K562 (cell line): Measurements from ENCODE around the gene CH25H. TPM values are rescaled to one million over a fixed set of nuclear protein-coding genes. Genes with fewer than 3 reads are reported as not detected.

Experiments
- ATAC-seq: fragments of 200-7000 bp; cut with Tn5 transposase; 3 replicates; pipeline ENCODE4 v1.9.1; 2020; ENCODE audit warnings: moderate library complexity
- BruUV-seq: library from RNA; stranded (reverse); fragments of 400-500 nt; replicated peaks from 2 replicates; lab custom pipeline; 2021; lab: Mats Ljungman, UMichigan
- CTCF ChIA-PET: fragments of 300-600 bp; formaldehyde crosslinking; extraction: SDS; loops from one replicate; lab custom pipeline; 2021; ENCODE audit warnings: low intra/inter-chr PET ratio; lab: Yijun Ruan, JAX
- POLR2A ChIA-PET: fragments of 300-600, 350-650 bp; sonication (Branson Sonifier 250); formaldehyde crosslinking; extraction: SDS; loops from one replicate; lab custom pipeline; 2021; ENCODE audit warnings: antibody characterized with exemption, inconsistent platforms; lab: Yijun Ruan, JAX
- DNase-seq, 4 experiments: peaks; one replicate each; pipeline versions ENCODE4 v3.0.0 to v3.0.0-alpha.2; 2011 to 2018; ENCODE audit warnings: low spot score in 3 of 4, mixed read lengths in 3 of 4; ENCODE audit errors: extremely low read depth in 1 of 4
- FAIRE-seq: peaks from 2 replicates; lab custom pipeline; 2011; peaks lifted over from hg19 to GRCh38; lab: Jason Lieb, UNC
- H2AFZ ChIP-seq: 2 replicates; pipeline ENCODE4 v1.6.0; 2011; ENCODE audit warnings: low read depth, low read length, control low read depth, inconsistent platforms
- H3K27ac ChIP-seq: fragments of 200-600 bp; 3 replicates; pipeline ENCODE4 v1.8.0; 2011; ENCODE audit warnings: low read depth, mild to moderate bottlenecking, control low read depth, inconsistent platforms, low read length, moderate library complexity, mixed read lengths; ENCODE audit errors: extremely low read depth
- H3K27me3 ChIP-seq, 2 experiments: fragments of 300-600 bp in 1 of 2; 2 replicates in 1 of 2; 3 replicates in 1 of 2; pipeline versions ENCODE4 v1.6.0 to v1.8.0; 2011; ENCODE audit warnings: inconsistent platforms in 2 of 2, low read length in 2 of 2, mild to moderate bottlenecking in 1 of 2, mixed read lengths in 1 of 2, moderate library complexity in 1 of 2; ENCODE audit not compliant: control insufficient read depth in 2 of 2, insufficient read depth in 2 of 2
- H3K36me3 ChIP-seq: fragments of 300-600 bp; 3 replicates; pipeline ENCODE4 v1.8.0; 2011; ENCODE audit warnings: mild to moderate bottlenecking, low read length, inconsistent platforms; ENCODE audit not compliant: control insufficient read depth, insufficient read depth
- H3K4me1 ChIP-seq, 2 experiments: fragments of 200-600 bp in 1 of 2; replicated peaks in 1 of 2; 2 replicates in 1 of 2; 3 replicates in 1 of 2; pipeline versions ENCODE4 v1.5.1 to v1.8.0; 2011; ENCODE audit warnings: inconsistent platforms in 2 of 2, low read length in 2 of 2, mild to moderate bottlenecking in 1 of 2, mixed read lengths in 1 of 2, moderate library complexity in 1 of 2; ENCODE audit not compliant: control insufficient read depth in 2 of 2, insufficient read depth in 2 of 2
- H3K4me2 ChIP-seq: 2 replicates; pipeline ENCODE4 v1.6.1; 2011; ENCODE audit warnings: low read length, control low read depth, inconsistent platforms, mixed read lengths; ENCODE audit not compliant: insufficient read depth
- H3K4me3 ChIP-seq: fragments of 200-600 bp; sonication (generic), shearing (Covaris generic); 2 replicates; pipeline ENCODE4 v1.5.1; 2016; ENCODE audit warnings: control low read depth, inconsistent platforms
- H3K79me2 ChIP-seq: fragments of 200-600 bp; 3 replicates; pipeline ENCODE4 v1.8.0; 2011; ENCODE audit warnings: low read length, inconsistent platforms; ENCODE audit not compliant: control insufficient read depth, insufficient read depth
- H3K9ac ChIP-seq, 2 experiments: 2 replicates each; pipeline versions ENCODE4 v1.6.0 to v1.6.1; 2011; ENCODE audit warnings: low read depth in 2 of 2, low read length in 2 of 2, control low read depth in 1 of 2, inconsistent platforms in 1 of 2, mild to moderate bottlenecking in 1 of 2, mixed read lengths in 1 of 2; ENCODE audit not compliant: insufficient read depth in 1 of 2
- H3K9me1 ChIP-seq: one replicate; pipeline ENCODE4 v1.6.0; 2011; ENCODE audit warnings: inconsistent platforms, mild to moderate bottlenecking, low read length, moderate library complexity; ENCODE audit not compliant: control insufficient read depth, insufficient read depth
- H3K9me3 ChIP-seq: replicated peaks from 2 replicates; pipeline ENCODE4 v1.5.1; 2011; ENCODE audit warnings: low read depth, low read length, inconsistent platforms; ENCODE audit not compliant: control insufficient read depth, insufficient read depth
- H4K20me1 ChIP-seq: replicated peaks from 2 replicates; pipeline ENCODE4 v1.6.1; 2011; ENCODE audit warnings: low read length, inconsistent platforms, mixed read lengths; ENCODE audit not compliant: control insufficient read depth, insufficient read depth
- BRCA1 ChIP-seq, 2 experiments: fragments of 450-650 bp in 1 of 2; sonication (generic) in 1 of 2; formaldehyde crosslinking in 1 of 2; IDR thresholded peaks; 2 replicates each; pipeline versions ENCODE4 v1.5.0 to v1.6.1; 2017 to 2020; ENCODE audit warnings: mild to moderate bottlenecking in 1 of 2, missing genetic modification reagents in 1 of 2
- DMBX1 ChIP-seq: fragments of 250-450 bp; sonication (Bioruptor Pico); IDR thresholded peaks from 2 replicates; pipeline ENCODE4 v1.8.0; 2022; ENCODE audit warnings: inconsistent platforms, mild to moderate bottlenecking, moderate library complexity, borderline replicate concordance
- EWSR1 ChIP-seq: fragments of 450-650 bp; IDR thresholded peaks from 2 replicates; pipeline ENCODE4 v1.6.1; 2018; ENCODE audit warnings: borderline replicate concordance, mild to moderate bottlenecking, low read depth, moderate library complexity; ENCODE audit not compliant: partially characterized antibody
- GABPA ChIP-seq: fragments of 200-800 bp; sonication (Bioruptor generic); conservative IDR thresholded peaks from 2 replicates; pipeline ENCODE4 v1.6.1; 2016; ENCODE audit warnings: low read depth, missing genetic modification characterization, missing compliant biosample characterization
- HNRNPLL ChIP-seq: fragments of 200-400 bp; formaldehyde crosslinking; IDR thresholded peaks from 2 replicates; pipeline ENCODE4 v1.6.1; 2017; ENCODE audit warnings: low read length, low read depth, mild to moderate bottlenecking; ENCODE audit not compliant: poor library complexity, severe bottlenecking
- LEF1 ChIP-seq: fragments of 450-650 bp; IDR thresholded peaks from 2 replicates; pipeline ENCODE4 v1.6.1; 2016; ENCODE audit warnings: mild to moderate bottlenecking
- MITF ChIP-seq: IDR thresholded peaks from 2 replicates; pipeline ENCODE4 v1.6.1; 2014; ENCODE audit warnings: antibody characterized with exemption
- NELFE ChIP-seq: IDR thresholded peaks from 2 replicates; pipeline ENCODE4 v1.6.1; 2011; ENCODE audit warnings: mild to moderate bottlenecking; ENCODE audit not compliant: insufficient read depth, insufficient read length
- NR1H2 ChIP-seq: sonication (generic); formaldehyde crosslinking; IDR thresholded peaks from 2 replicates; pipeline ENCODE4 v1.4.0; 2020; ENCODE audit warnings: mild to moderate bottlenecking, missing genetic modification reagents
- PHF21A ChIP-seq: fragments of 450-650 bp; IDR thresholded peaks from 2 replicates; pipeline ENCODE4 v1.6.1; 2017; ENCODE audit warnings: low read depth, borderline replicate concordance
- POLR2G ChIP-seq: fragments of 200-400 bp; formaldehyde crosslinking; IDR thresholded peaks from 2 replicates; pipeline ENCODE4 v1.6.1; 2017; ENCODE audit warnings: low read depth, mild to moderate bottlenecking, antibody characterized with exemption, low read length, moderate library complexity
- TBP ChIP-seq: optimal IDR thresholded peaks from 2 replicates; pipeline ENCODE3; 2011; ENCODE audit warnings: low read depth, low read length, improper control_type of control experiment
- ZNF23 ChIP-seq: fragments of 250-450 bp; sonication (Bioruptor Pico); IDR thresholded peaks from 2 replicates; pipeline ENCODE4 v1.4.0; 2020; ENCODE audit warnings: mild to moderate bottlenecking
- ZNF707 ChIP-seq: fragments of 250-450 bp; sonication (Bioruptor Pico); conservative IDR thresholded peaks from 2 replicates; pipeline ENCODE4 v1.8.0; 2022; ENCODE audit warnings: inconsistent platforms, mild to moderate bottlenecking, moderate library complexity
- WGBS: fragments of 100-300 bp; shearing (Covaris generic); methylation state at CpG from one replicate; pipeline ENCODE4 v1.1.6; 2016; ENCODE audit warnings: low coverage, mixed read lengths; ENCODE audit not compliant: insufficient coverage; ENCODE audit errors: missing lambda C conversion rate; 5-methylcytosine and 5-hydroxymethylcytosine counted together
- in situ Hi-C: fragments of 300-500 bp; cut with MboI; formaldehyde crosslinking; loops from 4 replicates; pipeline ENCODE4 v1.15.0; 2018; ENCODE audit warnings: inconsistent platforms, mixed read lengths
- intact Hi-C: fragments of 100-400 bp; cut with micrococcal nuclease; formaldehyde crosslinking; loops from 2 replicates; pipeline ENCODE4 v1.14.2; 2022
- polyA plus RNA-seq, 8 experiments: library from polyadenylated mRNA; depleted of rRNA in 4 of 8; stranded (reverse) in 5 of 8; unstranded in 3 of 8; fragments of >200 nt; fragmentation: Nextera tagmentation in 2 of 8; fragmentation: Illumina TruSeq in 1 of 8; extraction: Ambion mirVana in 2 of 8; extraction: Trizol in 1 of 8; gene quantifications; 2 replicates each; pipeline versions ENCODE4 v1.2.1 to v1.2.3, GENCODE V29; 2011 to 2014; ENCODE audit warnings: inconsistent platforms in 1 of 8, missing spikeins in 1 of 8
- total RNA-seq, 7 experiments: library from RNA; depleted of rRNA in 6 of 7; stranded (reverse); fragments of >200 nt in 6 of 7; fragmentation: Illumina TruSeq in 2 of 7; extraction: Trizol in 2 of 7; gene quantifications; 2 replicates each; pipeline versions ENCODE4 v1.2.1 to v1.2.3, GENCODE V29; 2011 to 2021; ENCODE audit warnings: low replicate concordance in 1 of 7
- TF ChIP-seq, protein P1 (sequence below): fragments of 250-450 bp; sonication (Bioruptor Pico); IDR thresholded peaks from 2 replicates; pipeline ENCODE4 v1.4.0; 2020

CH25H gene
- total and polyA plus RNA-seq, 9 of the 15 experiments (the other 6 are each of a cell fraction or from before 2014, with no cell fraction given): not detected

DNA sequence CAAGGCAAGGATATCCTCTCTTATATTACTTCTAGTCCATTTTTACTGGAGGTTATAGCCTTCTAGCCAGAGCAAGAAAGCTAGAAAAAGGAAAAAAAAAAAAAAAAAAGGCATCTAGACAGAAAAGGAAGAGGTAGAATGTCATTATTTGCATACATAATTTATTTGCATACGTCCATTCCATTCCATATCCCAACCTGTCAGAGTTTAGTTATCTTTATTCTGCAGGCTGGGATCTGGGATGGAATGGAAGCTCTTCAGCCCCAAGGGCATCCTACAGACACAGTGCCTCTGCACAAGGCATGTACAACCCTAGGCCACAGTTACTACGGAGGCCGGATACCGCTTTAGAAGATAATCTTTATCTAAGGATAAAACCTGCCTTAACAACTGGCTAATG lies 9.6 kb downstream of the CH25H start:
- DNase-seq: no peak
- H3K4me3 ChIP-seq: no peak overlapping the region
- CTCF ChIA-PET: no interaction called here
- no peak overlapping the region for H2AFZ ChIP-seq
- no peaks in the 10 kb centered on the region for H3K9me1 ChIP-seq
- intact Hi-C loops (no loop called here), in situ Hi-C loops (no loop called here)
- H3K9me3 ChIP-seq: no peaks in the 10 kb centered on the region
- H3K79me2 ChIP-seq: no peaks in the 10 kb centered on the region
- H3K36me3 ChIP-seq: no peaks in the 10 kb centered on the region
- no peak overlapping the region for H3K9ac ChIP-seq
- TF ChIP-seq BRCA1 (IDR thresholded peaks at IDR 0.05) (no peak), BRCA1 (CRISPR knock-in tag; IDR thresholded peaks at IDR 0.05) (no peak), MITF (no peak), POLR2G (no peak), PHF21A (no peak), DMBX1 (no peak), TBP (no peak), EWSR1 (no peak), NELFE (no peak), HNRNPLL (no peak), ZNF707 (CRISPR knock-in tag) (no peak), GABPA (tag) (no peak), LEF1 (no peak), ZNF23 (CRISPR knock-in tag) (no peak), NR1H2 (CRISPR knock-in tag) (no peak)
- TF ChIP-seq, protein P1, sequence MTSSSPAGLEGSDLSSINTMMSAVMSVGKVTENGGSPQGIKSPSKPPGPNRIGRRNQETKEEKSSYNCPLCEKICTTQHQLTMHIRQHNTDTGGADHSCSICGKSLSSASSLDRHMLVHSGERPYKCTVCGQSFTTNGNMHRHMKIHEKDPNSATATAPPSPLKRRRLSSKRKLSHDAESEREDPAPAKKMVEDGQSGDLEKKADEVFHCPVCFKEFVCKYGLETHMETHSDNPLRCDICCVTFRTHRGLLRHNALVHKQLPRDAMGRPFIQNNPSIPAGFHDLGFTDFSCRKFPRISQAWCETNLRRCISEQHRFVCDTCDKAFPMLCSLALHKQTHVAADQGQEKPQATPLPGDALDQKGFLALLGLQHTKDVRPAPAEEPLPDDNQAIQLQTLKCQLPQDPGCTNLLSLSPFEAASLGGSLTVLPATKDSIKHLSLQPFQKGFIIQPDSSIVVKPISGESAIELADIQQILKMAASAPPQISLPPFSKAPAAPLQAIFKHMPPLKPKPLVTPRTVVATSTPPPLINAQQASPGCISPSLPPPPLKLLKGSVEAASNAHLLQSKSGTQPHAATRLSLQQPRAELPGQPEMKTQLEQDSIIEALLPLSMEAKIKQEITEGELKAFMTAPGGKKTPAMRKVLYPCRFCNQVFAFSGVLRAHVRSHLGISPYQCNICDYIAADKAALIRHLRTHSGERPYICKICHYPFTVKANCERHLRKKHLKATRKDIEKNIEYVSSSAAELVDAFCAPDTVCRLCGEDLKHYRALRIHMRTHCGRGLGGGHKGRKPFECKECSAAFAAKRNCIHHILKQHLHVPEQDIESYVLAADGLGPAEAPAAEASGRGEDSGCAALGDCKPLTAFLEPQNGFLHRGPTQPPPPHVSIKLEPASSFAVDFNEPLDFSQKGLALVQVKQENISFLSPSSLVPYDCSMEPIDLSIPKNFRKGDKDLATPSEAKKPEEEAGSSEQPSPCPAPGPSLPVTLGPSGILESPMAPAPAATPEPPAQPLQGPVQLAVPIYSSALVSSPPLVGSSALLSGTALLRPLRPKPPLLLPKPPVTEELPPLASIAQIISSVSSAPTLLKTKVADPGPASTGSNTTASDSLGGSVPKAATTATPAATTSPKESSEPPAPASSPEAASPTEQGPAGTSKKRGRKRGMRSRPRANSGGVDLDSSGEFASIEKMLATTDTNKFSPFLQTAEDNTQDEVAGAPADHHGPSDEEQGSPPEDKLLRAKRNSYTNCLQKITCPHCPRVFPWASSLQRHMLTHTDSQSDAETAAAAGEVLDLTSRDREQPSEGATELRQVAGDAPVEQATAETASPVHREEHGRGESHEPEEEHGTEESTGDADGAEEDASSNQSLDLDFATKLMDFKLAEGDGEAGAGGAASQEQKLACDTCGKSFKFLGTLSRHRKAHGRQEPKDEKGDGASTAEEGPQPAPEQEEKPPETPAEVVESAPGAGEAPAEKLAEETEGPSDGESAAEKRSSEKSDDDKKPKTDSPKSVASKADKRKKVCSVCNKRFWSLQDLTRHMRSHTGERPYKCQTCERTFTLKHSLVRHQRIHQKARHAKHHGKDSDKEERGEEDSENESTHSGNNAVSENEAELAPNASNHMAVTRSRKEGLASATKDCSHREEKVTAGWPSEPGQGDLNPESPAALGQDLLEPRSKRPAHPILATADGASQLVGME: no peak
- POLR2A ChIA-PET: no interaction called here
- FAIRE-seq: no peak
- no peak overlapping the region for H3K27ac ChIP-seq
- H3K27me3 ChIP-seq: no peaks in the 10 kb centered on the region
- no peak overlapping the region for H3K4me2 ChIP-seq
- ATAC-seq: no peak
- 0% methylated on average over 4 of the region's 4 CpGs for WGBS
- BruUV-seq: no TSS peak
- no peaks in the 10 kb centered on the region for H4K20me1 ChIP-seq
- no peaks in the 10 kb centered on the region for H3K4me1 ChIP-seq
